ENCODE measurements around the gene MALRD1.

The MALRD1 gene

GRCh38 chr10:19658622-19659233 lies 610.1 kb downstream of the MALRD1 start:
- no peak for DNase-seq

- DNase-seq: no peak
Observed at GRCh38 chr10:19659920-19660655, 611.5 kb downstream of the MALRD1 start.

GRCh38 chr10:19663344-19663743 lies 614.7 kb downstream of the MALRD1 start:
- no peak for DNase-seq

DNA sequence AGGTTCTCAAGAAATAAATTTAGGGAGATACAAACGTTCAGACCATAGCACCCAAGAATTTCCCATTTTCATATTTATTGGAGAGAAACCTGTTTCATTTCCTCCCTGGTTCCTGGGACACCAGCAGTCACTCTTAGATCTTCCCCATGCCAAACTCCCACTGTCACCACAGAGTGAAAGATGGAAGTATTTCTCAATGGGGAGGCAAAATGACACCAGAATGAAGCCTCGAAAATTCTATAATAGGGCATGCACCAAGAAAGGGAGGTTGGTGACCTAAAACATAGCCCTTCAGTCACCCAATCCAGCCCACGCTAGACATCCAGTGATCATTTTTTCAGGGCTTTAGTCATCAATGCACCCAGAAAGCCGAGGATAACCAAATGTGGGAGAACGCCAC lies 619.5 kb downstream of the MALRD1 start:
- DNase-seq: no peak

- no peak for DNase-seq
Observed at GRCh38 chr10:19676063-19676462, 627.5 kb downstream of the MALRD1 start.

GRCh38 chr10:19683356-19683755 lies 634.8 kb downstream of the MALRD1 start:
- no peak for DNase-seq

GRCh38 chr10:19683960-19684359 lies 635.4 kb downstream of the MALRD1 start:
- DNase-seq: no peak

GRCh38 chr10:19688344-19688743 lies 639.7 kb downstream of the MALRD1 start:
- no peak for DNase-seq

DNA sequence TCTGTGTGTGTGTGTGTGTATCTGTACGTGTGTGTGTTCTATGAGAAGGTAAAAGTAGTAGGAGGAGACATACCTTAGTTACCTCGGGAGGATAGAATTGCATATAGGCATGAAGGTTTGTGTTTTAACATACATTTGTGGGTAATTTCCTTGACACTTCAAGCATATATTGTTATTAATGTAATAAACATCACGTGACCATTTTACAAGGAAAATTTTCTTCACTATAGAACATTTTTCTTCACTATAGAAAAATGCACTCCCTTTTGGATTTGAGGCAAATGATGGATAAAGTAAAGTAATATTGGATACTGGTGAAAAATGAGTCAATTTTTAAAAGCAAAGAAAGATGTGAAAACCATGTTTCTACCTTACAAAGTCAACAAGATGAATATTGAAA lies 640.6 kb downstream of the MALRD1 start:
- no peak for DNase-seq

DNA sequence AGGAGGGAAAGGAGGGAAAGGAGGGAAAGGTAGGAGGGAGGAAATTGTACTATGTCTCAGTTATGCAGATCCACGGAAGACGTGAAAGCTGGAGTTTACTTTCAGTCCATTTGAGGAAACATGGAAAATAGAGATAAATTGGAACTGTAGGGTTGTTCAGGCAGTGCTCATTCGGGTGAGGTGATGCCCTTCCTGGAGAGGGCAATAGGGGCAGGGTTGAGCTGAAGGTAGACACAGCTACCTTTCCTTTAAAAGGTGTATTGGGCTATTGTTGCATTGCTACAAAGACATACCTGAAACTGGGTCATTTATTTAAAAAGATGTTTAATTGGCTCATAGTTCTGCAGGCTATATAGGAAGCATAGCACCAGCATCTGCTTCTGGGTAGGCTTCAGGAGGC lies 650.7 kb downstream of the MALRD1 start:
- no peak for DNase-seq

DNA sequence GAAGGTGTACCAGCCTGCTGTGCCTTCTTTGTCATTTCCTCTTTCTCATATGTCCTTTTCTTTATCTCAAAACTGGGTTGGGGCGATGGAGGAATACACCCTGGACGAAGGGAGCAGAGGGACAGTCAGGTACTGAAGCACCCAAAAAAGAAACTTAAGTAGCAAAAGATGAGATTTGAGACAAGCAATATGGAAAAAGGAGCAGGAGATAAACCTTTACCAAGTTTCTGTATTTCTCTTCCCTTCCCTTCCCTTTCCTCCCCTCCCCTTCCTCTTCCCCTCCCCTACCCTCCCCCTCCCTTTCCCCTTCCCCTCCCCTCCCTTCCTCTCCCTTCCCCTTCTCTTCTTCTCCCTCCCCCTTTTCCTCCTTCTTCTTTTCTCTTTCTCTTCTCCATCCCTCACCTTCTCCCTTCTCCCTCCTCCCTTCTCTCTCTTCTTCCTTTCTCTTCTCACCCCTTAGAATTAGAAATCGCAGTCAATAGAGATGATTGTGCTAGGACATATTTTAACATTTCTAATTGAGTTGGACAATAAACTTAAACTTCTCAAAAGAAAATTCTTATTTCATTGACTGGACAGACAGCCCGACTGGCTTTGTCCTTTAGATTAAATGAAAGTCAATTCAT lies 652.9 kb downstream of the MALRD1 start:
- no peak for DNase-seq

GRCh38 chr10:19702215-19702614 lies 653.6 kb downstream of the MALRD1 start:
- no peak for DNase-seq

DNA sequence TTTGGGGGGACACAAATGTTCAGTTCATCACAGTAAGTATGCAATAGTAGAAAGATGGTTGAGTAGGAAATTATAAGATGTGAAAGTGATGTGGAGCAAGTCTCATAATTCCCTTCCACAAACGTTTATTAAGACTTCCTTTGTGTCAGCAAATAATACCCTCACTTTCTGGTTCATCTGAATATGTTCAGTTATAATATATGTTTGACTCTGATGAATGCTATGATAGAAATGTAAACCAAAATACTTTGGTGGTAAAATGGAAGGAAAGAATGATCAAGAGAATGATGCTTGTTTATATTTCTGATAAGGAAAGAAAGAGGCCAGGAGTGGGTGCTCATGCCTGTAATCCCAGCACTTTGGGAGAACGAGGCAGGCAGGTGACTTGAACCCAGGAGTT lies 655.9 kb downstream of the MALRD1 start:
- no peak for DNase-seq

DNA sequence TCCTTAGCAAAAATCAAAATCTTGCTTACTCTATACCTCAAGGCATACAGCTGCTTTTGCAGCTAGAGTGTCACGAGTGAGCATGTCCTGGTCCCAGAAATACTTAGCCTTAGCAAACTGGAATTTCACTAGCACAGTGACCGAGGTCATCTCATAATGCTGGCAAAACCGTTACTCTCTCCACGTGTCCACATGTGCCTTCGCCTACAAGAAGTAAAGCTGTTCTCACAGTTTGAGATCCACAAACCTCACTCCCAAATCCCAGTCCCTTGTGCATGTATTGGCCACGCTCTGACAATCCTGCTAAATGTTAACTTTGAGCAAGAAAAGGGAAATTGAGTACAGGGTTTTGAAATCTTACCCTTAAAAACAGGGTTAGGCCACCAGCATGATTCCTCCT lies 656.6 kb downstream of the MALRD1 start:
- DNase-seq: no peak

GRCh38 chr10:19706904-19707303 lies 658.3 kb downstream of the MALRD1 start:
- no peak for DNase-seq

GRCh38 chr10:19707376-19707775 lies 658.8 kb downstream of the MALRD1 start:
- DNase-seq: no peak

DNA sequence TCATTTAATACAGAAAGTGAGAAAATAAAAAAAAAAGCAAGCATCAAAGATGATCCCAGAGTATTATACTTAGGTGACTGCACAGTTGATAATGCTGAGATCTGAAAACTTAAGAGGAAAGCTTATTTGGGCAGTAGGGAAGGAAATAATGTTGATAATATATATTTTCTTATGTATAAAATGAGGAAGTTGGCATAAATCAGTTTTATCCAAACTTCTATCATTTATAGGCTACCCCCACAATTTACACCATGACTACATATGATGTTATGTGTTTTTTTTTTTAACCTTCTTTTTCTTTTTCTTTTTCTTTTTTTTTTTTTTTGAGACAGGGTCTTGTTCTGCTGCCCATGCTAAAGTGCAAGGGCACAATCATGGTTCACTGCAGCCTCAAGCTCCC lies 659.4 kb downstream of the MALRD1 start:
- no peak for DNase-seq

GRCh38 chr10:19710600-19710999 lies 662.0 kb downstream of the MALRD1 start:
- DNase-seq: no peak

- no peak for DNase-seq
Observed at GRCh38 chr10:19713159-19713558, 664.6 kb downstream of the MALRD1 start.

- no peak for DNase-seq
Observed at GRCh38 chr10:19713800-19714525, 665.4 kb downstream of the MALRD1 start.

- peak in 1 of 2 experiments; percentile 3 for DNase-seq
Observed at GRCh38 chr10:19719284-19719683, 670.7 kb downstream of the MALRD1 start.

DNA sequence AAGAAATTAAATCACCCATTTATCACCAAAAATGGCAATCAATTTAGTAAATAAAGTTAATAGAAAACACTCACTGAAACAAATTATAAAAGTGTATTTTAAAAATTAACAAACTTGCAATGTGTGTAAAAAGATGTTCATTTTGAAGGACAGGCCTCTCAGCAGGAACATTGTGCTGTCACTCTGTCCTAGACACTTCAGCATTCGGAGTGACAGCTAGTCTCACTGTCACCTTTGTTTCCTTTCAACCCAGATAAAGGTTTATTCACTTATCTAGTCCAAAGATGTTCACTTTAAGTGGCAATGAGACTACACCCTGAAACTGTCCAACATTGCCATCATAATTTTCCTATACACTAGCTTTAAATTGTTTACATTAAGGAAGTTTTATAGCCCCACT lies 675.7 kb downstream of the MALRD1 start:
- no peak for DNase-seq

DNA sequence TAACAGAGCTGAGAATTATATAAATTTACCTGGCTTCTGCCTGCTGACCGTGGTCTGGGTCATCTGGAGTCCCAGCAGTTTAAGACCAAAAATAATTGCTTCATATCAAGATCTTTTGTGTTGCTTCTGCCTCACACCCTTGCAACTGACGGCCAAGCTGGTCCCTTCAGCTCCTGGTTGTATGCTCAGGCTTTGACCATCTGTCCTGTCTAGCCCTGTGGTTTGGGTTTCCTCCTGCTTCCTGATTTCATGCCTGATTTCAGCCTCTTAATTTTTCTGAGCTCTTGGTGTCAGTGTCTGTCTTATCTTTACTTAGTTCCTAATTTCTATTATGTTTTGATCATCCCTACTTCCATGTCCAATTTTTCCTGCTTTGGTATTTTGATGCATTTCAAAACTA lies 679.8 kb downstream of the MALRD1 start:
- no peak for DNase-seq

DNA sequence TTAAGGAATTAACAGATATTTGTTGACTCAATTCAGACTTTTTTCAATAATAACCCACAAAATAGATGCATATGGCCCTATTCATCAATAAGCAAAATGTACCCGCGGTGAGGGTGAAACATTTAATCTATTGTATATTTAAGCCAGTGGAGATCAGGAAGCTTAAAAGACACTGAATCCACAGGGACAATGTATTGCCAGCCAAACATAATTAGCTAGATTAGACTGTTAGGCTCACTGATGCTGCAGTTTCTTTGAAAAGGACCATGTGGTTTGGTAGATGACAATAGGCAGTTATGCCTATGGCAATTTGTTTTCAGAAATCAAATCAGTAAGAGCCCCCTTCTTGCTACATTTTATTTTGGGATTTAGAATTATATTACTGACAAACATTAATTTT lies 680.4 kb downstream of the MALRD1 start:
- no peak for DNase-seq
